ENCODE data around the gene LRG1. TPM values are rescaled to one million over a fixed set of nuclear protein-coding genes. Genes with fewer than 3 reads are reported as not detected.

Gene LRG1
- total RNA-seq, 1 experiment from 2014 or later: 0.08 TPM

DNA sequence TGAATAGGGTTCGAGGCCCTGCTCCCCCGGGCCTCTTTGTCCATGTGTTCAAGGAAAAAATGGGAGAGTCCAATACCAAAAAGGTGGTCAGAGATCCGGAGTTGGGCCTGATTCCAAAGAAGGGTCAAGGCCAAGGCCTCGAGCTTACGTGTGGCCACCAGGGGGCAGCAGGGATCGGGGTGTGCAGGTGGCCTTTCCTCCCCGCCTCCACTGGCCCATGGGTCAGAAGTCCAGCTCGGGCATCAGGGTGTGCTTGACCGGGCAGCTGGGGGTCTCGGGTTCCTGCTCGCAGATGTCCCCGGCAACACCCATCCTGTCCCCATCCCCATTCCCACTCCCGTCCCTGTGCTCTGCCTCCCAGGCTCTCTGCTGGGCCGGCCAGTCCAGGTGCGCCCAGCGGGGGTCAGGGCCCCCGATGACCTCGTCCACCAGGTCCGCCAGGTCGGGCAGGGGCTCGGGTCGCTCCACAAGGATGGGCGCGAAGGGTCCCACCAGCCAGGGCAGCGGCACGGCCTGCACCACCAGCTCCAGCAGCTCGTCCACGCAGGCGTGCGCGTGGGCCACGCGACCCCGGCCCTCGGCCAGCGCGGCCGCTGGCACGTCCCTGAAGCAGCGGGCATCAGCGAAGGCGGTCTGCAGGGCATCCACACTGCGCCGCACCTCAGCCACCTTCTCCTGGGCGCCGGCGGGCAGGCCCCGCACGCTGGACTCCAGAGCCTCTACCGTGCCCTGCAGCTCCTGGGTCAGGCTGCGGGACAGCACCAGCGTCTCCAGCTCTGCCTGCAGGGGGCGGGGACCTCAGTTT is 16.3 kb downstream of the LRG1 start:
- no peak for ATAC-seq

More for the DNA sequence above, 16.3 kb downstream of the LRG1 start:
- peak; percentile 20 for DNase-seq (ENCODE audit: low read depth, low spot score)
- TF ChIP-seq SIN3A (IDR thresholded peaks at IDR 0.05; ENCODE audit: borderline replicate concordance, insufficient read depth, low read depth, low read length): no peak
- TF ChIP-seq TCF7L2 (IDR thresholded peaks at IDR 0.05; ENCODE audit: low read depth, low read length): no peak
- TF ChIP-seq REST (IDR thresholded peaks at IDR 0.05; ENCODE audit: insufficient read depth in 1 of 2, low read depth in 2 of 2, low read length in 1 of 2): no peak
- TF ChIP-seq CTCF (IDR thresholded peaks at IDR 0.05): peak; percentile 86
- no peak for TF ChIP-seq POLR2AphosphoS5 (IDR thresholded peaks at IDR 0.05; ENCODE audit: low read depth, low read length)
- no peak overlapping the region for H3K4me3 ChIP-seq (ENCODE audit: low read depth in 2 of 2, low read length in 2 of 2)
- H3K27ac ChIP-seq (ENCODE audit: low read length): no peak overlapping the region
- H3K36me3 ChIP-seq (ENCODE audit: control insufficient read depth, insufficient read depth, low read length): no peaks in the 10 kb centered on the region
- peaks cover 4% of the 10 kb centered on the region; the same call in 1 of the 2 replicates for H3K4me1 ChIP-seq (ENCODE audit: control insufficient read depth, insufficient read depth, low read length)
- in situ Hi-C loops (cut with HindIII; ENCODE audit: low pct_unique_long_range_greater_than_20kb, low sequenced_read_pairs): no loop called here
- intact Hi-C loops (cut with micrococcal nuclease; ENCODE audit: unreplicated experiment): no loop called here
- no peaks in the 10 kb centered on the region for H3K27me3 ChIP-seq (ENCODE audit: control insufficient read depth, insufficient read depth, low read length)
- H3K9me3 ChIP-seq (ENCODE audit: control insufficient read depth, insufficient read depth, low read depth, low read length): no peaks in the 10 kb centered on the region
- ChIA-PET CTCF (interaction anchor here (0.5 to 1.4 kb wide), 7 partner anchors 11 to 230 kb away, joined by 3 to 9 read pairs (median 4); partner anchors contain the start of gene PLIN5), POLR2A (no interaction called here)
- BruUV-seq (replicated peaks): no TSS peak
